ENCODE data around the gene ADCY10. TPM values are rescaled to one million over a fixed set of nuclear protein-coding genes. Genes with fewer than 3 reads are reported as not detected.
A peak's percentile ranks its signal among the peaks of the same experiment; 100 is the strongest.

Gene ADCY10
- polyA plus RNA-seq, 3 donors, result 0.09 TPM; not detected in 2

DNA sequence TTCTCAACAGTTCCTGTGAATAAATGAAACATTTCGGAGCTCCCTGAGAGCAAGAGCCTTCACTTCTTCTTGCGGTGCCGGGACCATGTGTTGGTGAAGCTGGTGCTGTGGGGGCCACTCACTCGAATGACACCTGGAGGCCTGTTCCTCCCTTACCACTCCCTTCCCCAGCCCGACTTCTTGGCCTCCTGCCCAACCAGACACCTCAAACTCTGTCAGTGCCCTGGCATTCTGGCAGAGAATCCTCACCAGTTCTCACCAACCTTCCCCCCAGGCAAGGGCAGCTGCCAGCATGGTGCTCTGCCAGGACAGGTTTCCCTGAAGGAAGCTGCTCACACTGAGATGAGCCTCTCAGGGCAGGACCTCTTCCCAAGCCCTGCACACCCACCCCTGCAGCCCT is 123.8 kb downstream of the ADCY10 start:
- H3K4me1 ChIP-seq (ENCODE audit: control insufficient read depth in 1 of 2, insufficient read depth in 2 of 2, low read length in 2 of 2), result peaks cover 14 to 16% of the 10 kb centered on the region in 2 donors
- H3K27me3 ChIP-seq (ENCODE audit: control insufficient read depth in 2 of 2, insufficient read depth in 2 of 2, low read length in 2 of 2), result no peaks in the 10 kb centered on the region
- no peak overlapping the region for H3K27ac ChIP-seq (ENCODE audit: low read depth in 1 of 2, low read length in 2 of 2)
- Mint-ChIP-seq H3K27ac (peak overlapping the region in 4 of 7 donors; percentile 44 to 68 (median 52)), H3K4me3 (no peak overlapping the region), H3K9me3 (peaks cover 0 to 3% (median 0%) of the 10 kb centered on the region in 7 donors), H3K27me3 (ENCODE audit: low read depth in 3 of 3) (no peaks in the 10 kb centered on the region), H3K36me3 (peaks cover 36 to 53% of the 10 kb centered on the region in 2 donors), H3K4me1 (peaks cover 18% of the 10 kb centered on the region)
- intact Hi-C loops (cut with micrococcal nuclease), result no loop called here
- no peaks in the 10 kb centered on the region for H4K20me1 ChIP-seq (ENCODE audit: insufficient read depth, low read length)
- peaks cover 24 to 45% of the 10 kb centered on the region in 2 donors for H3K36me3 ChIP-seq (replicated peaks in 1 of 2; ENCODE audit: control insufficient read depth in 1 of 2, insufficient read depth in 2 of 2, low read length in 2 of 2)
- TF ChIP-seq, protein P1, sequence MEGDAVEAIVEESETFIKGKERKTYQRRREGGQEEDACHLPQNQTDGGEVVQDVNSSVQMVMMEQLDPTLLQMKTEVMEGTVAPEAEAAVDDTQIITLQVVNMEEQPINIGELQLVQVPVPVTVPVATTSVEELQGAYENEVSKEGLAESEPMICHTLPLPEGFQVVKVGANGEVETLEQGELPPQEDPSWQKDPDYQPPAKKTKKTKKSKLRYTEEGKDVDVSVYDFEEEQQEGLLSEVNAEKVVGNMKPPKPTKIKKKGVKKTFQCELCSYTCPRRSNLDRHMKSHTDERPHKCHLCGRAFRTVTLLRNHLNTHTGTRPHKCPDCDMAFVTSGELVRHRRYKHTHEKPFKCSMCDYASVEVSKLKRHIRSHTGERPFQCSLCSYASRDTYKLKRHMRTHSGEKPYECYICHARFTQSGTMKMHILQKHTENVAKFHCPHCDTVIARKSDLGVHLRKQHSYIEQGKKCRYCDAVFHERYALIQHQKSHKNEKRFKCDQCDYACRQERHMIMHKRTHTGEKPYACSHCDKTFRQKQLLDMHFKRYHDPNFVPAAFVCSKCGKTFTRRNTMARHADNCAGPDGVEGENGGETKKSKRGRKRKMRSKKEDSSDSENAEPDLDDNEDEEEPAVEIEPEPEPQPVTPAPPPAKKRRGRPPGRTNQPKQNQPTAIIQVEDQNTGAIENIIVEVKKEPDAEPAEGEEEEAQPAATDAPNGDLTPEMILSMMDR (IDR thresholded peaks at IDR 0.05), result no peak
- H3K4me2 ChIP-seq (replicated peaks; ENCODE audit: extremely low read depth, low read length, poor library complexity, severe bottlenecking), result no peak overlapping the region
- no peak overlapping the region for H2AFZ ChIP-seq (ENCODE audit: insufficient read depth, low read depth, low read length, poor library complexity, severe bottlenecking)
- WGBS (ENCODE audit: insufficient coverage), result 50% methylated on average over 3 of the region's 5 CpGs
- no peaks in the 10 kb centered on the region for H3K9me3 ChIP-seq (replicated peaks in 1 of 2; ENCODE audit: control insufficient read depth in 1 of 2, insufficient read depth in 1 of 2, low read length in 2 of 2)
- H3K9ac ChIP-seq (ENCODE audit: insufficient read depth, low read length, poor library complexity, severe bottlenecking), result no peak overlapping the region
- no peak for DNase-seq
- H3K4me3 ChIP-seq (replicated peaks in 1 of 3; ENCODE audit: low read depth in 2 of 3, low read length in 3 of 3), result no peak overlapping the region
- no peaks in the 10 kb centered on the region for H3K79me2 ChIP-seq (ENCODE audit: insufficient read depth, low read length)

DNA sequence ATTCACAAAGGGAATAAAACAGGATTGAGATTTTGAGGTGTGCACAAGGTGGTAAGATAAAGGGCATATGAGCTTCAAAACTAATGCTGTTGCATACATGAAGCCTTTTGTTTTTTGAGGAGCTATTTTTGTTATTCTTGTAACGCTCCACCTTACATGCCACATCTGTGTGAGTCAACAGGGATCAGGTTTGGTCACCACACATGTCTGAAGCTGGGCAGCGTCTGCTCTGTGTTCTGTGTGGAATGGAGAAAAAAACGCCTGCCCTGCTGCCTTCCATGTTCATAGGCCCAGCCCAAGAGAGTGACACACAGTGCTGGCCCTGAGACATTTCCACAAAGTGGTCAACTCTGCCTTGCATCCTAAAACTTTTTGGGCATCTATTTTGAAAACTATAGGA is 124.4 kb downstream of the ADCY10 start:
- Histone ChIP-seq H4K20me1 (ENCODE audit: insufficient read depth, low read length) (no peaks in the 10 kb centered on the region), H3K36me3 (replicated peaks in 1 of 2; ENCODE audit: control insufficient read depth in 1 of 2, insufficient read depth in 2 of 2, low read length in 2 of 2) (peaks cover 24 to 45% of the 10 kb centered on the region in 2 donors), H3K27me3 (ENCODE audit: control insufficient read depth in 2 of 2, insufficient read depth in 2 of 2, low read length in 2 of 2) (no peaks in the 10 kb centered on the region), H3K4me2 (replicated peaks; ENCODE audit: extremely low read depth, low read length, poor library complexity, severe bottlenecking) (no peak overlapping the region), H3K9ac (ENCODE audit: insufficient read depth, low read length, poor library complexity, severe bottlenecking) (no peak overlapping the region), H3K4me3 (replicated peaks in 1 of 3; ENCODE audit: low read depth in 2 of 3, low read length in 3 of 3) (no peak overlapping the region), H3K4me1 (ENCODE audit: control insufficient read depth in 1 of 2, insufficient read depth in 2 of 2, low read length in 2 of 2) (peaks cover 14 to 16% of the 10 kb centered on the region in 2 donors), H3K9me3 (replicated peaks in 1 of 2; ENCODE audit: control insufficient read depth in 1 of 2, insufficient read depth in 1 of 2, low read length in 2 of 2) (no peaks in the 10 kb centered on the region), H3K79me2 (ENCODE audit: insufficient read depth, low read length) (no peaks in the 10 kb centered on the region), H2AFZ (ENCODE audit: insufficient read depth, low read depth, low read length, poor library complexity, severe bottlenecking) (no peak overlapping the region), H3K27ac (ENCODE audit: low read depth in 1 of 2, low read length in 2 of 2) (no peak overlapping the region)
- peaks cover 0 to 3% (median 0%) of the 10 kb centered on the region in 7 donors for H3K9me3 Mint-ChIP-seq
- H3K4me3 Mint-ChIP-seq, result no peak overlapping the region
- no peak for DNase-seq
- peaks cover 18% of the 10 kb centered on the region for H3K4me1 Mint-ChIP-seq
- no peaks in the 10 kb centered on the region for H3K27me3 Mint-ChIP-seq (ENCODE audit: low read depth in 3 of 3)
- intact Hi-C loops (cut with micrococcal nuclease), result no loop called here
- WGBS (ENCODE audit: insufficient coverage), result 100% methylated on average over 3 of the region's 3 CpGs
- H3K36me3 Mint-ChIP-seq, result peaks cover 39 to 57% of the 10 kb centered on the region in 2 donors
- TF ChIP-seq, protein P1 (IDR thresholded peaks at IDR 0.05), result no peak
- H3K27ac Mint-ChIP-seq, result peak overlapping the region in 3 of 7 donors; percentile 10 to 44 (median 18)

Data from CD14-positive monocyte (primary cell).